ENCODE data around the gene GUCA1C.

GUCA1C gene

GRCh38 chr3:108863799-108864135, 89.9 kb downstream of the GUCA1C start:
- no peak overlapping the region for H3K4me3 ChIP-seq (ENCODE audit: low read depth, low read length)
- TF ChIP-seq MAX (IDR thresholded peaks at IDR 0.05; ENCODE audit: low read depth, low read length) = no peak
- no peak for TF ChIP-seq POLR2A (IDR thresholded peaks at IDR 0.05; ENCODE audit: extremely low read depth, insufficient read length)
- no peak for TF ChIP-seq MYC (IDR thresholded peaks at IDR 0.05; ENCODE audit: low read depth, low read length)
- TF ChIP-seq CTCF (IDR thresholded peaks at IDR 0.05; ENCODE audit: low read depth, low read length) = no peak
- no peak for DNase-seq (ENCODE audit: low read depth)

- no peak for DNase-seq (ENCODE audit: low read depth)
- TF ChIP-seq MAX (IDR thresholded peaks at IDR 0.05; ENCODE audit: low read depth, low read length) (no peak), MYC (IDR thresholded peaks at IDR 0.05; ENCODE audit: low read depth, low read length) (no peak), POLR2A (IDR thresholded peaks at IDR 0.05; ENCODE audit: extremely low read depth, insufficient read length) (no peak), CTCF (IDR thresholded peaks at IDR 0.05; ENCODE audit: low read depth, low read length) (no peak)
- no peak overlapping the region for H3K4me3 ChIP-seq (ENCODE audit: low read depth, low read length)
Measured at GRCh38 chr3:108862865-108863798, 90.5 kb downstream of the GUCA1C start.

DNA sequence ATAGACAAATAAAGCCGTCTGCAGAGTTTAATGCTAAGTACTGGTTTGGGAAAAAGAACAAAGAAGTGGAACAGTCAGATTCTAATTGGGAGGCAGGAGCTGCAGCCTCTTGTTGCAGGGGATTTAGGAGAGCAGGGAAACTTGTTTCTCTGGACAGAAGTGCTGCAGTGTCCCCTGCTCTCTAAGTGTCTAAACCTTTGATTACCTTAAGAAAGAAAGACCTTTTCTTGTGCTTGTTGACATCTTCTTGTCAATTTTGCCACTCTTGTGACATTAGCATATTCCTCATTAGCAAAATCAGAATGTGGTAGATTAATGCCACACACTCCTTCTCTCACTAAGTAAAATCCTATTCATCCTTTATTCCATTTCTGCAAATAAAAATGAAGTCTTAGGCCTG, 92.3 kb downstream of the GUCA1C start:
- no peak overlapping the region for H3K4me3 ChIP-seq (ENCODE audit: low read depth, low read length)
- TF ChIP-seq MAX (IDR thresholded peaks at IDR 0.05; ENCODE audit: low read depth, low read length) (no peak), MYC (IDR thresholded peaks at IDR 0.05; ENCODE audit: low read depth, low read length) (no peak), POLR2A (IDR thresholded peaks at IDR 0.05; ENCODE audit: extremely low read depth, insufficient read length) (no peak), CTCF (IDR thresholded peaks at IDR 0.05; ENCODE audit: low read depth, low read length) (no peak)
- no peak for DNase-seq (ENCODE audit: low read depth)

All from NB4 (cell line).